Pancreas (tissue), 10 donors: ENCODE measurements around the gene INO80B. TPM values are rescaled to one million over a fixed set of nuclear protein-coding genes. Genes with fewer than 3 reads are reported as not detected.
A peak's percentile ranks its signal among the peaks of the same experiment; 100 is the strongest.

Source experiments
- ATAC-seq, 4 donors: fragments of 200-7000 bp; cut with Tn5 transposase; one replicate each; pipeline versions ENCODE4 v1.8.0 to v1.9.1; 2020; ENCODE audit warnings: mild to moderate bottlenecking in 4 of 4, moderate library complexity in 4 of 4
- DNase-seq, 6 donors: peaks; one replicate each; pipeline ENCODE4 v3.0.0-alpha.2; 2020
- FAIRE-seq: peaks from 2 replicates; lab custom pipeline; 2012; peaks lifted over from hg19 to GRCh38; lab: Jason Lieb, UNC
- H3K27ac ChIP-seq, 4 donors: fragments of 200-600 bp; sonication (generic); 1 replicate in 3 of 4; 2 replicates in 1 of 4; pipeline versions ENCODE4 v1.5.0 to v1.8.0; 2020
- H3K27me3 ChIP-seq, 4 donors: fragments of 200-600 bp; one replicate each; pipeline ENCODE4 v1.8.0; 2021
- H3K36me3 ChIP-seq, 3 donors: fragments of 200-600 bp; sonication (generic) in 1 of 3; one replicate each; pipeline versions ENCODE4 v1.5.0 to v1.8.0; 2020 to 2021
- H3K4me1 ChIP-seq, 3 donors: fragments of 200-600 bp; one replicate each; pipeline ENCODE4 v1.8.0; 2021
- H3K4me3 ChIP-seq, 4 donors: fragments of 200-600 bp; sonication (generic) in 2 of 4; one replicate each; pipeline versions ENCODE4 v1.5.0 to v1.8.0; 2020 to 2021
- H3K9me3 ChIP-seq, 4 donors: fragments of 200-600 bp; one replicate each; pipeline ENCODE4 v1.8.0; 2021
- WGBS, 2 donors: extraction: QIAGEN DNeasy Blood & Tissue Kit; methylation state at CpG; one replicate each; pipeline ENCODE4 v1.1.7; 2013; 5-methylcytosine and 5-hydroxymethylcytosine counted together
- intact Hi-C, 3 donors: fragments of 100-400 bp; cut with DNase I; formaldehyde crosslinking; loops; one replicate each; pipeline versions ENCODE4 v1.11.1 to v1.14.2; 2022
- polyA plus RNA-seq, 2 donors: library from polyadenylated mRNA; stranded (reverse); fragments of 200-250 nt; gene quantifications; one replicate each; pipeline ENCODE4 v1.2.3, GENCODE V29; 2013
- total RNA-seq, 6 donors: library from RNA; stranded (reverse); fragmentation: NEBNext Ultra II Directional in 4 of 6; extraction: Animal tissue kit (Norgen Biotek cat#: 25700) in 4 of 6; gene quantifications; one replicate each; pipeline versions ENCODE4 v1.2.1 to v1.2.4, GENCODE V29; 2021 to 2023
- TF ChIP-seq, protein P1 (sequence below), 4 donors: fragments of 200-600 bp; sonication (generic) in 3 of 4; IDR thresholded peaks; one replicate each; pipeline versions ENCODE4 v1.5.0 to v1.8.0; 2021; ENCODE audit warnings: antibody characterized with exemption in 4 of 4
- donor health status: healthy with polysubstance abuse.
- donor health status: DM: no; HTN: no; CAD: no; lungs with moderate emphysema.
- donor health status: DM: no; HTN: no; CAD: no.
- donor health status: control.
- donor health status: control.
- donor health status: Bipolar disorder and iron deficiency.
- donor health status: DM: yes; HTN: yes; CAD: no.
- donor health status: DM: no; HTN: no; CAD: no.
- donor health status: DM: no; HTN: no; CAD: no.
- donor health status: DM: yes; HTN: yes; CAD: no.

The INO80B gene
- total and polyA plus RNA-seq, 8 donors = 17.1 to 68.7 (median 29.4) TPM

DNA sequence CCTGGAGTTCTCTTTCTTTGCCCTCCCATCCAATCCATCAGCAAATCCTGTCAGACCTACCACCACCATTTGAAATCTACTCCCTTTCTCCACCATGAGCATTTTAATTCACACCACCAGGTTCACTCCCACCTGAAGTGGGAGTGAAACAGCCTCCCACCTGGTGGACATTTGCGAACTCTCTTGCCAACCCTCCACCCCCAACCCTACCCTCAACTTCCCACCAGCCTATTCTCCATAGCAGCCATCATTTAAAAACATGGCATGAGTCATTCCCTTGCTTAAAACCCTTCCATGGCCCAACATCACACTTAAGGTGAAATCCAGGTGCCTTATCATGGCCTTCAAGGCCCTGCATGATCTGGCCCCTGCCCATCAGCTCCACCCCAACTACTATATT, 16.6 kb upstream of the INO80B start:
- H3K27ac ChIP-seq = no peak overlapping the region
- DNase-seq (no peak), FAIRE-seq (no peak), ATAC-seq (no peak)
- H3K36me3 ChIP-seq = no peaks in the 10 kb centered on the region
- 95 to 100% methylated on average over 1 of the region's 1 CpG for WGBS, 2 donors
- intact Hi-C loops = no loop called here
- no peak overlapping the region for H3K4me3 ChIP-seq
- H3K9me3 ChIP-seq = no peaks in the 10 kb centered on the region
- H3K27me3 ChIP-seq = no peaks in the 10 kb centered on the region
- TF ChIP-seq, protein P1, sequence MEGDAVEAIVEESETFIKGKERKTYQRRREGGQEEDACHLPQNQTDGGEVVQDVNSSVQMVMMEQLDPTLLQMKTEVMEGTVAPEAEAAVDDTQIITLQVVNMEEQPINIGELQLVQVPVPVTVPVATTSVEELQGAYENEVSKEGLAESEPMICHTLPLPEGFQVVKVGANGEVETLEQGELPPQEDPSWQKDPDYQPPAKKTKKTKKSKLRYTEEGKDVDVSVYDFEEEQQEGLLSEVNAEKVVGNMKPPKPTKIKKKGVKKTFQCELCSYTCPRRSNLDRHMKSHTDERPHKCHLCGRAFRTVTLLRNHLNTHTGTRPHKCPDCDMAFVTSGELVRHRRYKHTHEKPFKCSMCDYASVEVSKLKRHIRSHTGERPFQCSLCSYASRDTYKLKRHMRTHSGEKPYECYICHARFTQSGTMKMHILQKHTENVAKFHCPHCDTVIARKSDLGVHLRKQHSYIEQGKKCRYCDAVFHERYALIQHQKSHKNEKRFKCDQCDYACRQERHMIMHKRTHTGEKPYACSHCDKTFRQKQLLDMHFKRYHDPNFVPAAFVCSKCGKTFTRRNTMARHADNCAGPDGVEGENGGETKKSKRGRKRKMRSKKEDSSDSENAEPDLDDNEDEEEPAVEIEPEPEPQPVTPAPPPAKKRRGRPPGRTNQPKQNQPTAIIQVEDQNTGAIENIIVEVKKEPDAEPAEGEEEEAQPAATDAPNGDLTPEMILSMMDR (IDR thresholded peaks at IDR 0.05) = no peak
- H3K4me1 ChIP-seq = peaks cover 0 to 22% (median 9%) of the 10 kb centered on the region in 3 donors

DNA sequence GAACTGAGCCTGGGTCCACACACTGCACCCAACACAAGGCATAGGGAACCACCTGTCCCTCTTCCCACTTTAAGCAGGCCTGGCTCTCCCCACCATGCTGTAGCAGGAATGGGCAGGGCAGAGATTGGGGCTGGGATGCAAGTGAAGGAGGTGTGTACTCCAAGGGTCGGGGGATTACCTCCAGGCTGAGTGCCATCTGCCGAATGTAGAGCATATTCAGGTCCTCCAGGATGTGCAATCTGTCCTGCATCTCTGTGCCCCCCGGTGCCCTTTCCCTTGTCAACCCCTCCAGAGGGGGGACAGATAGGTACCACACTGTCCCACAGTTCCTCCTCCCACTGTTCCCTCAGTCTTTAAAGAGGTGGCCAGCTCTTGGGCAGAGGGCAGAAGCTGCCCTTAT, 15.5 kb upstream of the INO80B start:
- 22 to 23% methylated on average over 3 of the region's 3 CpGs for WGBS, 2 donors
- TF ChIP-seq, protein P1 (IDR thresholded peaks at IDR 0.05) = no peak

DNA sequence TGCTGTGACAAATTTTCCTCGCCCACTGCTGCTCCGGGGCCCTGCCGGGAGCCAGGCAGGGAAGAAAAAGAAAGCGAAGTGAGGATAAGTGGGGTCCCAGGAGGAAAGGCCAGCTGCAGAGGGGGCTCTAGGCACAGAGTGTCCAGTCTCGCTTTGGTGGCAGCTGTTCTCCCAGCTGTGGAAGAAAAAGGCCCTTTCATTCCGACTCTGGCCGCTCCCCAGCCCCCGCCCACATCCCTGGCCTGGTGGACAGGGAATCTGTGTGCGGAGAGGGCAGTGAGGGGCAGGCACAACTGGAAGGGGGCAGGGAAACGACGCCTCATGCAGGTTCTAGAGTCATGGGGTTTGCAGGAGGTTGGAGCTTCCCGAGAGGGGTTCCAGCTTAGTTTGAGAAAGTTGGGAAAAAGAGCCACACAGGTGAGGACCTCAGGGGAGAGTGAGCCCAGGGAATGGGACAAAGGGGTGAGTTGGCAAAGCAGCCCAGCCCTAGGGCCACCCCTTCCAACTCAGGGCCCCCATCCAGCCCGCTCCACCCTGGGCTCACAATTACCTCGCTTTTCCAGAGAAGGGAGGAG, 15.0 kb upstream of the INO80B start:
- intact Hi-C loops = no loop called here
- TF ChIP-seq, protein P1 (IDR thresholded peaks at IDR 0.05) = no peak
- ATAC-seq (peak in 2 of 4 donors; percentile 3 to 4), FAIRE-seq (no peak), DNase-seq (peak in 3 of 6 donors; percentile 44 to 65 (median 52))
- H3K4me1 ChIP-seq = peaks cover 0 to 22% (median 9%) of the 10 kb centered on the region in 3 donors
- no peaks in the 10 kb centered on the region for H3K9me3 ChIP-seq
- peak overlapping the region; percentile 70 to 80 (median 74) for H3K4me3 ChIP-seq
- no peaks in the 10 kb centered on the region for H3K27me3 ChIP-seq
- peak overlapping the region; percentile 94 to 99 (median 98) for H3K27ac ChIP-seq
- H3K36me3 ChIP-seq = no peaks in the 10 kb centered on the region
- WGBS, 2 donors = 7% methylated on average over 12 to 14 of the region's 14 CpGs

More for the DNA sequence above, 15.5 kb upstream of the INO80B start:
- intact Hi-C loops = no loop called here
- ATAC-seq = no peak
- no peak for DNase-seq
- H3K36me3 ChIP-seq = no peaks in the 10 kb centered on the region
- peaks cover 0 to 22% (median 9%) of the 10 kb centered on the region in 3 donors for H3K4me1 ChIP-seq
- no peaks in the 10 kb centered on the region for H3K9me3 ChIP-seq
- no peak for FAIRE-seq
- H3K27ac ChIP-seq = peak overlapping the region in 2 of 4 donors; percentile 99
- H3K27me3 ChIP-seq = no peaks in the 10 kb centered on the region
- peak overlapping the region; percentile 70 to 80 (median 74) for H3K4me3 ChIP-seq

DNA sequence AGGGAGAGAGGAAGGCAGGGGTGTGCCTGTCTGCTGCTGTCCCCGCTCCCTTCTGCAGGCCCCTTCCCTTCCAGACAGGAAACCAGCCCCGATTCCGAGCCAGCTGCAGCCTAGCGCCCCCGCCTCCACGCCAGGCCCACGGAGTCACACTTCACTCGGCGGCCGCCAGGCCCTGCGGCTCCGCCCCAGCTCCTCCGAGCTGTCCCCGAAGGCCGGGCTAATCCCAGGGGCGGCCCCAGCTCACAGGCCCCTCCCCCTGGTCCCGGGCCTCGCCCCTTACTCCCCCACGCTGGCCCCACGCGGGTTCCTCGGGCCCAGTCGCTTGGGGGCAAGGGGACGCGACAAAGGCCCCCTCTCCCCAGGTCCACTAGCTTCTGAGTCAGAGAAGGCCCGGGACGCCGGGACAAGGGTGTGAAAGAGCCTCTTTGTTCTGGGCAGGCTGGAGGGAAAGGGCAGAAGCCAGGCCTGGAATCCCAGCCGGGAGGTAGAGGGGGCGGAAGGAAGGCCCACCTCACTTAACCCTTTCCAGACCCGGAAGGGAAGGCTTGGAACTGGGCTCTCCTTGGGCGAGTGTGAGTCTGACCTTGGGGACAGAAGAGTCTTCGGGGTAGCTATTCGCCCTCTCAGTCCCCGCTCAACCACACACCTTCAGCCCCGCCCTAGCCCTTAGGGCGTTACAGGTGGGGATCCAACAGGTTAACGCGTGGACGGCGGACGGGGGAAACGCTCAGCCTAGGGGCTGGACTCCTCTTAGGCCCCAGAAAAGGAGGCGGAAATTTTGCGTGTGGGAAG, 14.3 kb upstream of the INO80B start:
- intact Hi-C loops = no loop called here
- no peaks in the 10 kb centered on the region for H3K9me3 ChIP-seq
- no peaks in the 10 kb centered on the region for H3K27me3 ChIP-seq
- H3K27ac ChIP-seq = peak overlapping the region; percentile 94 to 99 (median 98)
- no peak for FAIRE-seq
- no peaks in the 10 kb centered on the region for H3K36me3 ChIP-seq
- H3K4me1 ChIP-seq = peaks cover 0 to 22% (median 9%) of the 10 kb centered on the region in 3 donors
- WGBS, 2 donors = 2 to 4% methylated on average over 42 to 45 of the region's 45 CpGs
- DNase-seq = peak; percentile 87 to 95 (median 91)
- TF ChIP-seq, protein P1 (IDR thresholded peaks at IDR 0.05) = peak; percentile 10 to 39 (median 25)
- peak; percentile 81 to 91 (median 86) for ATAC-seq
- peak overlapping the region; percentile 70 to 80 (median 74) for H3K4me3 ChIP-seq
